CD4-positive, alpha-beta T cell treated with Interferon gamma for 1 hour (primary cell): ENCODE data around the gene USP46.

Source experiments
- DNase-seq: peaks from one replicate; pipeline ENCODE4 v3.0.0-alpha.2; 2020

Gene USP46

DNA sequence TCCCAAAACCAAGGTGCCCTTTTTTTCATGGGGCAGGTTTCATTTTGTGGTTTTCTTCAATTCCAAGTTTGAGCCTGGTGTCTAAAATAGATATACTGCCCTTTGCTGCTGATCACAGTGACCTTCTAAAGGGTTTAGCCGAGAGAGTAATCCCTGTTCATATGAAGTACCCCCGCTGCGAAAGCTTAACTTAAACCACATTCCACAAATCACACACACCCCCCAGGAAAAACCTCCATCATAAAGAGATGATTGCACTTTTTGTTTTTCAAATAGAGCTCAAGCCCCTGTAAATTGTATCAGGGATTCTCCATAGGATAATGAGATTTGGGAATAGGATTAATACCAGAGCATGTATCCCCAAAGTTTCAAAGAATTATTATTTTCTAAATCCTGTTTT, 90.8 kb downstream of the USP46 start:
- DNase-seq = no peak

DNA sequence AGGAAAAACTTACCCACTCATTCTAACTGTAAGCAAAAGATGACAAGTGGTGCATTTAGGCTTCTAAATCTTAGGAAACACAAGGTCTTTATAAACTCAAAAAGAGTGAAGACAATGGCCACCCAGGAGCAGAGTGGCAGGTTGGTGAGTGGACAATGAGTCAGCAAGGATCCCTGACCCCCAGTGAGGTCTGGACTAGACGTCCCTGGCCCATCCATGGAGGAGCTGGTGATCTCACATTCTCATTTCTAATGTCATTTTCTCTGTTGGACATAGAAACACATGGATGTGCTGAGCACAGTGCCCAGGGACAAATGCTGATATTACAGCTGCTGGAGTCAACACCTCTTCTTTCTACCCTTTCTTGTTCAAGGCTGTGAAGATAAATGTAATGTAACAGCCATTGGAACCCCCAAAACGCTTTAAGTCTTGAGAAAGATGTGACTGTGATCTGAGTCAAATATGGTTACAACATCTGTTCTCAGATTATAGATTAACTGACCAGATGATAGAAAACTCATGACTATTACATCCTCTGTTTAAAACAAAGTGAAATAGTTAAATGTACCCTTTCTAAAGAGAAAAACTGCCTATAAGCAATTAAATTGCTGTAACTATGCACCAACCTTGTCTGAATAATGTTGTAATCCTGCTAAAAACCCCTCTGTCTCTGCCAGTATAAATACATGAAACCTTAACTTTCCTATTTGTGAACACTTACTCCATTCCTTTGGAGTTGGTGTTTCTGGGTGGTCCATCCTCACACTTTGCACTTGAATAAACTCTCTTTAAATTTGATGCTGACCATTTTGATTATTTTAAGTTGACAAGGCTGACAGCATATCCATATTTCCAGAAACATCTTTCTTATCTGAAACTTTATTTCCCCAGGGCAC, 92.7 kb downstream of the USP46 start:
- DNase-seq = no peak

DNA sequence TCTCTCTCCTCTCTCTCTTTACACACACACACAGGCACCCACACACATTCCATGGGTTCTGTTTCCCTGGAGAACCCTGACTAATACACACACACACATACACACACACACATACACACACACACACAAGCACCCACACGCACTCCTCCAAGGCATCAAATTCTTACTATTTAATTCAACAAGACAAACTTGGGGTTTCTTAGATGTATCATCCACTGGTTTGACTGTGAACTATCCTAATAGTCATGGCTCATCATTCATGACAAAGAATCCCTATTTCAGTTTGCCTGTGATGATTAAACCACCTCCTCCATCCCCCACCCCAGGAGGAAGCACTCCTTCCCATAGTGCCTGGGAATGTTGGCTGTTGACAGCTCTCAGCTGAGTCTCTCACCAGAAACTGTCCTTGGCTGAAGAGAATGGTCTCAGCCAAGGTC, 98.2 kb downstream of the USP46 start:
- no peak for DNase-seq

DNA sequence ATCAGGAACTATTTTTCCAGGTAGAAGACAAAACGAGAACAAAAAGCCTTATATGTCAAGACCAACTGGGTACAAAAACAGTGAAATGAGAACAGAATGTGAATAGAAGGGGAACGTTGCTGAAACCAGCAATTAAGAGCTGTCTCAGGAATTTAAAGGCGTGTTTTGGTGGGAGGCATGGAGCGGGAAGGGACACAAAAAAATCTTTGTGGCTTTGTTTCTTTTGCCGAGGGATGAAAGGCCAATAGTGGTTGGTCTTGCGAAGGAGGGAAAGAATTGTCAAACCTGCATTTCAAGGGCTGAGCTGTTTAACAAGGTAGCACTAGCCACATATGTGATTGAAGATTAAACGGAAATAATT, 103.8 kb downstream of the USP46 start:
- DNase-seq = no peak

DNA sequence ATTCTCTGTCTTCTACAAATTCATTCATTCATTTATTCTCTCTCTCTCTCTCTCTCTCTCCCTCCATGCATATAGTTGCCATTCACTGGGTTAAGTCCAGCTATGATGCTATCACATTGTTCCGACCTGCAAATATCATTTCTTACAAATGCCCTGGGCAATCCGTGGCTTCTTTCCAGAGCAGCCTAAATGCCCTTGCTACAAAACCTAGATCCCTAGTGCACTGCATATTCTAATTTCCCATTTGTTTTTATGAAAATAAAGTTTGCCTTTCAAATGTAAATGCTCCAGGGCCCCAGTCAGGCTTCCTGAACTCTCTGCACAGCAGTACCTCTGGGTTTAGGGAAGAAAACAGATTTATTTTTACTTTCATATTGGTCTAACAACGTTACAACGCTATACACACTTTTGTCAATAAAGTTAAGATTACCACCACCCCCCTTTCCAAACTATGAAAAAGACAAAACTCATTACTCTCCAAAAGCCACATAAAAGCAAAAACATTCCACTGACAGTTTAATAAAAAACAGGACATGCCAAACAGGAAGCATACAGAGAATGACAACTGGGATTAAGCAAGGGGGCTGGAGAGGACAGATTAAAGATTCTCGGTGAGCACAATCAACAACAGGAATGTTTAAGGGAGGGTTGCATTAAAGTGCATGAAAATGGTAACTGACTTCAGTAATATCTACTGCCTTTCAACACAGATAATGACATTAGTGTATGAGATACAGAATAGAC, 104.3 kb downstream of the USP46 start:
- no peak for DNase-seq

DNA sequence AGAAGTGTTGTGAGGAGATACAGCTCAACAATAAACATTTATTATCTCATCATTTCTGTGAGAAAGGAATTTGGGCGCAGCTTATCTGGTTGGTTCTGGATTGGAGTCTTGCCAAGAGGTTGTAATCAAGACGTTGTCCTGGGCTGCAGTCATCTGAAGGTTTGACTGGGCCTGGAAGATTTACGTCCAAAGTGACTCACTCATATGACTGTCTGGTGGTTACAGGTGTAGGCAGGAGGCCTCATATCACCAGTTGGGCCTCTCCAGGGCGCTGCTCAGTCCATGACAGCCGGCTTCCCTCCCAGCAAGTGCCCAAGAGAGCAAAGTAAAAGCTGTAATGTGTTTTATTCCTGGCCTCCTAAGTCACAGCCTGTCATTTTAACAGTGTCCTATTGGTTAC, 106.3 kb downstream of the USP46 start:
- DNase-seq = no peak

DNA sequence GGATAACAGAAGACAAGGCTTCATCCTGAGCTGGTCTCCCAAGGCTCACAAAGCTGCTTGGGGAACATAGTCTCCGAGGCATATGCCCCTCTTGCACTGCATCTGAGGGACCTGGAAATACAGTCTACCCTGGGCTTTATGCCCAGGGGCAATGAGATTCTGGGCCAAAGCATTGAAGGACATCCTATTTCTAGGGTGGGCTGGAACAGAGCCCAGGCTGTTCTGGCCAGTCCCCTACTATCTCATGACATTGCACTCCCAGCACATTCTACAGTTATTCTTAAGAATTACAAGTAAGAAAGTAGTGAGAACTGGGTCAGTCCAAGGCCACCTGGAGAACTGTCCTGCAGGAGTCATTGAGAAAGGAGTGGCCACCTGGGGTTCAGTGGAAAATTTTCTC, 107.6 kb downstream of the USP46 start:
- no peak for DNase-seq

DNA sequence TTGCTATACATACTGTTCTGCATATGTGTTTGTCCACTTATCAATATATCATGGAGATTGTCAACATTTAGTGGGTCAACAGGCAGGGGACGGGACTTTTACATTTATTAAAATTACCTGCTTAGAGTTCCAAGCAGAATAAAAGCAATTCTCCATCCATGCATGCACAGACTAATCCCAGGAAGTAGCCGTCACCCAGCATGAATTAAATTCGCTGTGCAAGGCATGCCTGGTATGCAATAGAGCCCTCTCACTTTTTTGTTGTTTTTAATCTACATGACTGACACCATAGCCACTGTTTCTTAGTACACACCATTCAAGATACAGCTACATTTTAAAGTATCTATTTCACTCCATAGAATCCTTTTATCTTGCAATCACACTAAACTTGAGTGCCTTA, 108.9 kb downstream of the USP46 start:
- DNase-seq = no peak

DNA sequence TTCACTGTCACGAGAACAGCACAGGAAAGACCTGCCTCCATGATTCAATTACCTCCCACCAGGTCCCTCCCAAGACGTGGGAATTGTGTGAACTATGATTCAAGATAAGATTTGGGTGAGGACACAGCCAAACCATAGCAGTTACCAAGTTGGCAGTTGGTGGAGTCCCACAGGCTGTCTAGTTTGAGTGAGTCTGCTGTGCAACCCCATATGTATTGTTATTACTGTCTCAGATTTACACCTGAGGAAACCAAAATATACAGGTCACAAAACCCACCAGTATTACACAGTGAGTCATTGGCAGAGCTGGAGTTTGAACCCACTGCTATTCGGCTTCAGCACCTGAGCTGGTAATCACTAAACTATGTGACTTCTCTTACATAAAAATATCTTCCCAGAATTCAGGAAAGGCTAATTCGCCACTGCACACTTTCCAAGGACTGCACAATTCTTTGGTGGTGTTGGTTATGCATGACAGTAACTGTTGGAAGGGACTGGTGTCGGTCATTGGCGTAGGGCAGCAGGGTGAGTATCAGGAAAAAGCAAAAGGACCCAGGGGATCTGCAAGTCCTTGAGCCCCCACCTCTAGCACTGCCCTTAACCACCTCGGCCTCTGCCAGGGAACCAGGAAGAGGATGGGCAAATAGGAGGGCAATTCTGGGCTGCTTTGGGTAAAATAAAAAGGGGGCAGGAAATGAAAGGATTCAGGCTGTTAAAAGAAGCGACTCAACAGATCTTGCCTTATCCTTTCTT, 110.1 kb downstream of the USP46 start:
- no peak for DNase-seq

DNA sequence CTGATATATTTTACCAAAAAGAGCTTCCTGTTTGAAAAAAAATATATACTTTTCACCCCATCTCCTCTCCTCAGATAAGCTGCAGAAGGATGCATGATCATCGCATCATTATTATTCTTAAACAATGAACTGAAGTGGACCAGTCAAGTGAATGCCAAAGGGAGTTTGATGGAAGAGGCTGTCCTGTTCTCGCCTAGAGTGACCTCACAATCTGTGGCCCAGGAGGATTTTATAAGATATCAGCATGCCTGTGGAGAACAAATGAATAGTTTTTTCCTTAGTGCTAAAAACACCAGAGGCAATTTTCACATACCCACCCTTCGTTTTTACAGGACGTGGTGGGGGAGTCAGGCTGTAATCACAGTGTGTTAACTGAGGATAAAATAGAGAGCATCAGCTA, 112.7 kb downstream of the USP46 start:
- DNase-seq = no peak

DNA sequence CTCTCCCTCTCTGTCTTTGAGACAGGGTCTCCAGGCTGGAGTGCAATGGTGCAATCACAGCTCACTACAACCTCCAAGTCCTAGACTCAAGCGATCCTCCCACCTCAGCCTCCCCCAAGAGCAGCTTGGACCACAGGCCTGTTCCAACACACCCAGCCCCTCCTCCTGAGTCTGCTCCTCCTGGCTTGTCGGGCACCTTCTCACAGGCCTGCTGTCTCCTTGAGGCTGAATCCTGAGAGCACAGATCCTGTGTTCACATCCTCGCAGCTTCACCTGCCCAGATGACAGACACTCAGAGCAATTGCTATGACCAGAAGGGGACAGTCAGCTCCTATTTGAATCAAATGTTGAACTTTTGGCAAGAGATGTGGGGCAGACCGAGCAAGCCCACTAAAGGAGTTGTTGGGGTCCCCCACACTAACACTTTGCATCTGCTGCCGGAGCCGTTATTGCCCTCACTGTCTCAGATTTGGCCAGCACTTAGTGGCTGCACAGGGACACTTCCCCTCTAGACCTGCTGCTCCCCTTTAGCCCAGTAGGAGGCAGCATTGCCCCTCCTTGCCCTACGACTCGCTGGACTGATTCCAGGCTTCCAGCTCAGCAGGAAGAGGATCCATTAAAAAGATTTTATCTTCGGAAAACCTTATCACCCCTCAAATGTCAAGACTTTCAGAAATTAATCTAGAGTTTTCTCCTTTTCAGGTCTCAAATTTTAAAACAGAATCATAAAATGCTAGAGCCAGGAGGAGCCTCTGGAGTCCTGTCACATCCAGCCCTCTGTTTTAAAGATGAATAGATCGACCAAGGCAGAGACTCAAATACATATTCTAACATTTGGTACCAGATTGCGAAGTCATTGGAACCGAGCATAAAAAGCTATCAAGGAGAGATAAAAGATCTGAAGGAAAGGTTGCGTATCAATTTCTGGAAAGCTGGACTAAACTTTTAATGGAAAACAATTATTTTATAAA, 113.7 kb downstream of the USP46 start:
- peak; percentile 23 for DNase-seq
